Medulla oblongata (tissue), 1 donor: Measurements from ENCODE around the gene RACK1.
A peak's percentile ranks its signal among the peaks of the same experiment; 100 is the strongest.

Source experiments
- DNase-seq: peaks from one replicate; pipeline ENCODE4 v3.0.0-alpha.2; 2015; ENCODE audit errors: extremely low spot score

Gene RACK1

GRCh38 chr5:181198106-181198685, 45.5 kb downstream of the RACK1 start:
- DNase-seq: no peak

GRCh38 chr5:181197326-181197951, 46.3 kb downstream of the RACK1 start:
- no peak for DNase-seq

GRCh38 chr5:181195249-181195761, 48.4 kb downstream of the RACK1 start:
- no peak for DNase-seq

- no peak for DNase-seq
These were observed 49.0 kb downstream of the RACK1 start for GRCh38 chr5:181194489-181195248.

GRCh38 chr5:181193656-181194055, 50.0 kb downstream of the RACK1 start:
- no peak for DNase-seq

- no peak for DNase-seq
These were observed 51.2 kb downstream of the RACK1 start for GRCh38 chr5:181192337-181193046.

GRCh38 chr5:181191526-181192336, 52.0 kb downstream of the RACK1 start:
- DNase-seq: peak; percentile 95

GRCh38 chr5:181190711-181191525, 52.8 kb downstream of the RACK1 start:
- no peak for DNase-seq

GRCh38 chr5:181189962-181190710, 53.6 kb downstream of the RACK1 start:
- DNase-seq: no peak

- DNase-seq: peak; percentile 38
These were observed 54.2 kb downstream of the RACK1 start for GRCh38 chr5:181189363-181189961.

GRCh38 chr5:181188700-181189362, 54.9 kb downstream of the RACK1 start:
- peak; percentile 94 for DNase-seq

- DNase-seq: peak; percentile 75
These were observed 56.0 kb downstream of the RACK1 start for GRCh38 chr5:181187500-181188213.

- DNase-seq: no peak
These were observed 56.7 kb downstream of the RACK1 start for GRCh38 chr5:181186986-181187499.
